K562 (cell line): ENCODE data around the gene TSPAN18. TPM values are rescaled to one million over a fixed set of nuclear protein-coding genes. Genes with fewer than 3 reads are reported as not detected.

ENCODE experiments used
- ATAC-seq: fragments of 200-7000 bp; cut with Tn5 transposase; 3 replicates; pipeline ENCODE4 v1.9.1; 2020; ENCODE audit warnings: moderate library complexity
- BruUV-seq: library from RNA; stranded (reverse); fragments of 400-500 nt; replicated peaks from 2 replicates; lab custom pipeline; 2021; lab: Mats Ljungman, UMichigan
- CTCF ChIA-PET: fragments of 300-600 bp; formaldehyde crosslinking; extraction: SDS; loops from one replicate; lab custom pipeline; 2021; ENCODE audit warnings: low intra/inter-chr PET ratio; lab: Yijun Ruan, JAX
- POLR2A ChIA-PET: fragments of 300-600, 350-650 bp; sonication (Branson Sonifier 250); formaldehyde crosslinking; extraction: SDS; loops from one replicate; lab custom pipeline; 2021; ENCODE audit warnings: antibody characterized with exemption, inconsistent platforms; lab: Yijun Ruan, JAX
- DNase-seq, 4 experiments: peaks; one replicate each; pipeline versions ENCODE4 v3.0.0 to v3.0.0-alpha.2; 2011 to 2018; ENCODE audit warnings: low spot score in 3 of 4, mixed read lengths in 3 of 4; ENCODE audit errors: extremely low read depth in 1 of 4
- FAIRE-seq: peaks from 2 replicates; lab custom pipeline; 2011; peaks lifted over from hg19 to GRCh38; lab: Jason Lieb, UNC
- H2AFZ ChIP-seq: 2 replicates; pipeline ENCODE4 v1.6.0; 2011; ENCODE audit warnings: low read depth, low read length, control low read depth, inconsistent platforms
- H3K27ac ChIP-seq: fragments of 200-600 bp; 3 replicates; pipeline ENCODE4 v1.8.0; 2011; ENCODE audit warnings: low read depth, mild to moderate bottlenecking, control low read depth, inconsistent platforms, low read length, moderate library complexity, mixed read lengths; ENCODE audit errors: extremely low read depth
- H3K27me3 ChIP-seq, 2 experiments: fragments of 300-600 bp in 1 of 2; 2 replicates in 1 of 2; 3 replicates in 1 of 2; pipeline versions ENCODE4 v1.6.0 to v1.8.0; 2011; ENCODE audit warnings: inconsistent platforms in 2 of 2, low read length in 2 of 2, mild to moderate bottlenecking in 1 of 2, mixed read lengths in 1 of 2, moderate library complexity in 1 of 2; ENCODE audit not compliant: control insufficient read depth in 2 of 2, insufficient read depth in 2 of 2
- H3K36me3 ChIP-seq: fragments of 300-600 bp; 3 replicates; pipeline ENCODE4 v1.8.0; 2011; ENCODE audit warnings: mild to moderate bottlenecking, low read length, inconsistent platforms; ENCODE audit not compliant: control insufficient read depth, insufficient read depth
- H3K4me1 ChIP-seq, 2 experiments: fragments of 200-600 bp in 1 of 2; replicated peaks in 1 of 2; 2 replicates in 1 of 2; 3 replicates in 1 of 2; pipeline versions ENCODE4 v1.5.1 to v1.8.0; 2011; ENCODE audit warnings: inconsistent platforms in 2 of 2, low read length in 2 of 2, mild to moderate bottlenecking in 1 of 2, mixed read lengths in 1 of 2, moderate library complexity in 1 of 2; ENCODE audit not compliant: control insufficient read depth in 2 of 2, insufficient read depth in 2 of 2
- H3K4me2 ChIP-seq: 2 replicates; pipeline ENCODE4 v1.6.1; 2011; ENCODE audit warnings: low read length, control low read depth, inconsistent platforms, mixed read lengths; ENCODE audit not compliant: insufficient read depth
- H3K4me3 ChIP-seq: fragments of 200-600 bp; sonication (generic), shearing (Covaris generic); 2 replicates; pipeline ENCODE4 v1.5.1; 2016; ENCODE audit warnings: control low read depth, inconsistent platforms
- H3K79me2 ChIP-seq: fragments of 200-600 bp; 3 replicates; pipeline ENCODE4 v1.8.0; 2011; ENCODE audit warnings: low read length, inconsistent platforms; ENCODE audit not compliant: control insufficient read depth, insufficient read depth
- H3K9ac ChIP-seq, 2 experiments: 2 replicates each; pipeline versions ENCODE4 v1.6.0 to v1.6.1; 2011; ENCODE audit warnings: low read depth in 2 of 2, low read length in 2 of 2, control low read depth in 1 of 2, inconsistent platforms in 1 of 2, mild to moderate bottlenecking in 1 of 2, mixed read lengths in 1 of 2; ENCODE audit not compliant: insufficient read depth in 1 of 2
- H3K9me1 ChIP-seq: one replicate; pipeline ENCODE4 v1.6.0; 2011; ENCODE audit warnings: inconsistent platforms, mild to moderate bottlenecking, low read length, moderate library complexity; ENCODE audit not compliant: control insufficient read depth, insufficient read depth
- H3K9me3 ChIP-seq: replicated peaks from 2 replicates; pipeline ENCODE4 v1.5.1; 2011; ENCODE audit warnings: low read depth, low read length, inconsistent platforms; ENCODE audit not compliant: control insufficient read depth, insufficient read depth
- H4K20me1 ChIP-seq: replicated peaks from 2 replicates; pipeline ENCODE4 v1.6.1; 2011; ENCODE audit warnings: low read length, inconsistent platforms, mixed read lengths; ENCODE audit not compliant: control insufficient read depth, insufficient read depth
- CAMTA2 ChIP-seq: fragments of 250-450 bp; sonication (Bioruptor Pico); conservative IDR thresholded peaks from 2 replicates; pipeline ENCODE4 v1.5.1; 2022
- ETV1 ChIP-seq: fragments of 450-650 bp; conservative IDR thresholded peaks from 2 replicates; pipeline ENCODE4 v1.6.1; 2016; ENCODE audit warnings: missing genetic modification characterization, control low read depth, low read depth, missing compliant biosample characterization
- ETV6 ChIP-seq, 3 experiments: fragments of 150-350 bp in 1 of 3; sonication (generic) in 1 of 3; formaldehyde crosslinking in 1 of 3; IDR thresholded peaks; 2 replicates each; pipeline versions ENCODE4 v1.6.1 to v1.8.0; 2014 to 2022; ENCODE audit warnings: borderline replicate concordance in 2 of 3, low read depth in 2 of 3, antibody characterized with exemption in 1 of 3, low read length in 1 of 3, mild to moderate bottlenecking in 1 of 3, missing genetic modification reagents in 1 of 3
- USF1 ChIP-seq: sonication (generic); formaldehyde crosslinking; IDR thresholded peaks from 2 replicates; pipeline ENCODE4 v1.9.0; 2022; ENCODE audit warnings: mild to moderate bottlenecking, missing genetic modification reagents
- ZMIZ1 ChIP-seq, 2 experiments: fragments of 150-350 bp in 1 of 2; IDR thresholded peaks; 2 replicates each; pipeline ENCODE4 v1.6.1; 2012 to 2016; ENCODE audit warnings: low read depth in 2 of 2, low read length in 2 of 2, mild to moderate bottlenecking in 1 of 2, moderate library complexity in 1 of 2
- ZNF551 ChIP-seq: fragments of 250-450 bp; sonication (Bioruptor Pico); IDR thresholded peaks from 2 replicates; pipeline ENCODE4 v1.5.0; 2021; ENCODE audit warnings: mild to moderate bottlenecking, moderate library complexity
- ZNF561 ChIP-seq: fragments of 450-650 bp; formaldehyde crosslinking; conservative IDR thresholded peaks from 2 replicates; pipeline ENCODE4 v1.4.0; 2020; ENCODE audit warnings: mild to moderate bottlenecking, moderate library complexity
- WGBS: fragments of 100-300 bp; shearing (Covaris generic); methylation state at CpG from one replicate; pipeline ENCODE4 v1.1.6; 2016; ENCODE audit warnings: low coverage, mixed read lengths; ENCODE audit not compliant: insufficient coverage; ENCODE audit errors: missing lambda C conversion rate; 5-methylcytosine and 5-hydroxymethylcytosine counted together
- in situ Hi-C: fragments of 300-500 bp; cut with MboI; formaldehyde crosslinking; loops from 4 replicates; pipeline ENCODE4 v1.15.0; 2018; ENCODE audit warnings: inconsistent platforms, mixed read lengths
- intact Hi-C: fragments of 100-400 bp; cut with micrococcal nuclease; formaldehyde crosslinking; loops from 2 replicates; pipeline ENCODE4 v1.14.2; 2022
- polyA plus RNA-seq, 8 experiments: library from polyadenylated mRNA; depleted of rRNA in 4 of 8; stranded (reverse) in 5 of 8; unstranded in 3 of 8; fragments of >200 nt; fragmentation: Nextera tagmentation in 2 of 8; fragmentation: Illumina TruSeq in 1 of 8; extraction: Ambion mirVana in 2 of 8; extraction: Trizol in 1 of 8; gene quantifications; 2 replicates each; pipeline versions ENCODE4 v1.2.1 to v1.2.3, GENCODE V29; 2011 to 2014; ENCODE audit warnings: inconsistent platforms in 1 of 8, missing spikeins in 1 of 8
- total RNA-seq, 7 experiments: library from RNA; depleted of rRNA in 6 of 7; stranded (reverse); fragments of >200 nt in 6 of 7; fragmentation: Illumina TruSeq in 2 of 7; extraction: Trizol in 2 of 7; gene quantifications; 2 replicates each; pipeline versions ENCODE4 v1.2.1 to v1.2.3, GENCODE V29; 2011 to 2021; ENCODE audit warnings: low replicate concordance in 1 of 7

Gene TSPAN18
- total and polyA plus RNA-seq, 9 of the 15 experiments (the other 6 are each of a cell fraction or from before 2014, with no cell fraction given): 0.17 to 0.35 (median 0.22) TPM; not detected in 4

- TF ChIP-seq ZMIZ1 (IDR thresholded peaks at IDR 0.05; ENCODE audit: low read depth in 2 of 2, low read length in 2 of 2): no peak
- TF ChIP-seq ETV6 (IDR thresholded peaks at IDR 0.05; ENCODE audit: borderline replicate concordance in 1 of 2, low read depth in 2 of 2, low read length in 1 of 2): no peak
- no peak for TF ChIP-seq ETV6 (CRISPR knock-in tag; IDR thresholded peaks at IDR 0.05; ENCODE audit: borderline replicate concordance)
- TF ChIP-seq ZNF561 (CRISPR knock-in tag): no peak
- TF ChIP-seq CAMTA2 (CRISPR knock-in tag): no peak
- no peak for TF ChIP-seq ETV1
Observed at GRCh38 chr11:44855493-44855849, 128.7 kb downstream of the TSPAN18 start (continued).

- no peak overlapping the region for H3K4me2 ChIP-seq
- ChIA-PET POLR2A (interaction anchor here (0.7 kb wide), 1 partner anchor 212 kb away, joined by 3 read pairs; no protein-coding TSS in a partner anchor), CTCF (no interaction called here)
- H3K4me3 ChIP-seq: no peak overlapping the region
- BruUV-seq: no TSS peak
- H2AFZ ChIP-seq: no peak overlapping the region
- H3K9ac ChIP-seq: peak overlapping the region in 1 of 2 experiments; percentile 58; a peak in 1 of 4 replicates
- H3K27ac ChIP-seq: no peak overlapping the region
- no peaks in the 10 kb centered on the region for H3K9me3 ChIP-seq
- in situ Hi-C loops: no loop called here
- intact Hi-C loops: no loop called here
- no peaks in the 10 kb centered on the region for H3K79me2 ChIP-seq
- TF ChIP-seq USF1 (CRISPR knock-in tag): 0 out of 2 replicates have a peak, but pooled peaks have one; percentile 6
- no peak for TF ChIP-seq ZNF551 (CRISPR knock-in tag)
- H3K9me1 ChIP-seq: no peaks in the 10 kb centered on the region
- no peaks in the 10 kb centered on the region for H3K36me3 ChIP-seq
- 6% methylated on average over 11 of the region's 11 CpGs for WGBS
- FAIRE-seq (no peak), DNase-seq (no peak), ATAC-seq (no peak)
- H3K27me3 ChIP-seq: peaks cover 6 to 45% of the 10 kb centered on the region in 2 experiments; a peak in 4 of 5 replicates
- peaks cover 6 to 7% of the 10 kb centered on the region in 2 experiments; a peak in 4 of 5 replicates for H3K4me1 ChIP-seq
- H4K20me1 ChIP-seq: no peaks in the 10 kb centered on the region; the same call in 1 of the 2 replicates
Observed at GRCh38 chr11:44857490-44858090, 130.8 kb downstream of the TSPAN18 start.
